Lower leg skin (tissue), 3 donors: ENCODE data around the gene LMO1.

Source experiments
- POLR2A ChIP-seq, 2 donors: fragments of 450-650 bp; IDR thresholded peaks; one replicate each; pipeline ENCODE4 v1.6.1; 2016 to 2017; ENCODE audit warnings: antibody characterized with exemption in 2 of 2, mild to moderate bottlenecking in 1 of 2, moderate library complexity in 1 of 2
- TF ChIP-seq, protein P1 (sequence below), 3 donors: fragments of 450-650 bp; IDR thresholded peaks; one replicate each; pipeline ENCODE4 v1.5.1; 2016; ENCODE audit warnings: antibody characterized with exemption in 3 of 3, mild to moderate bottlenecking in 3 of 3, moderate library complexity in 2 of 3

DNA sequence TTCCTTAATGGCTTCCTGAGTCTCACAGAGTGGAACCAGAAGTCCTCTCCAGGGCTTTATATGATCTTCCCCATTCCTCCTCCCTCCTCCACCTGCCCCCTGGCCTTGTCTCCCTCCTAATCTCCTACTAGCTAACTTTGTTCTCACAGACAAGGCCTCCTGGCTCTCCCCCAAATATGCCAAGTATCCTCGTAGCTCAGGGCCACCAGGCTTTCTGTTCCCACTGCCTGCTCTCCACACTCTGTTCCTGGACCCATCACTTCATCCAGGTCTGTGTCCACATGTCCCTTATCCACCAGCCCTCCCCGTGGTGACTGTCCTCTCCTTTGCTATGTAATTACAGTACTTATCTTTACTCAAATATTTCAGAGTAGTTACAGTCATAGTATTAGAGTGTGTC lies 23.2 kb upstream of the LMO1 start:
- TF ChIP-seq, protein P1, sequence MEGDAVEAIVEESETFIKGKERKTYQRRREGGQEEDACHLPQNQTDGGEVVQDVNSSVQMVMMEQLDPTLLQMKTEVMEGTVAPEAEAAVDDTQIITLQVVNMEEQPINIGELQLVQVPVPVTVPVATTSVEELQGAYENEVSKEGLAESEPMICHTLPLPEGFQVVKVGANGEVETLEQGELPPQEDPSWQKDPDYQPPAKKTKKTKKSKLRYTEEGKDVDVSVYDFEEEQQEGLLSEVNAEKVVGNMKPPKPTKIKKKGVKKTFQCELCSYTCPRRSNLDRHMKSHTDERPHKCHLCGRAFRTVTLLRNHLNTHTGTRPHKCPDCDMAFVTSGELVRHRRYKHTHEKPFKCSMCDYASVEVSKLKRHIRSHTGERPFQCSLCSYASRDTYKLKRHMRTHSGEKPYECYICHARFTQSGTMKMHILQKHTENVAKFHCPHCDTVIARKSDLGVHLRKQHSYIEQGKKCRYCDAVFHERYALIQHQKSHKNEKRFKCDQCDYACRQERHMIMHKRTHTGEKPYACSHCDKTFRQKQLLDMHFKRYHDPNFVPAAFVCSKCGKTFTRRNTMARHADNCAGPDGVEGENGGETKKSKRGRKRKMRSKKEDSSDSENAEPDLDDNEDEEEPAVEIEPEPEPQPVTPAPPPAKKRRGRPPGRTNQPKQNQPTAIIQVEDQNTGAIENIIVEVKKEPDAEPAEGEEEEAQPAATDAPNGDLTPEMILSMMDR (IDR thresholded peaks at IDR 0.05): no peak
- TF ChIP-seq POLR2A (IDR thresholded peaks at IDR 0.05): no peak
